ENCODE data around the gene MOB3B.

MOB3B gene

DNA sequence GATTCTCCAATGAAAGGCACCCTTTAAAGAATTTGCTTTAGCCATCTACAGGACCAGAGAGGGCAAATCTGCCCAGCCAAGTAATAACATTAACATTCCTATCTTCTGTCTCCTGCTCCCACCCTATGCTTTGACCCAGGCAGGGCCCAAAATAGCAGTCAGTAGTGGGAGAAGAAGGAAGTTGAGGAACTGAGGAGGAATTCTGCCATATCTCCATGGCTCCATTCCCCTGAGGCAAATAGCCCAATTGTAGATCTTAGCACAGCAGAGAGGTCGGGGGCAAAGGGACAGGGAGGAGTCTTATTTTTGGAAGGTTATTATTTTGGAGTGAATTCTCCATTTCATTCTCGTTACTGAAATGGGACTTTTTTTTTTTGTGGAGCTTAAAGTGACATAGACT, 116.7 kb downstream of the MOB3B start:
- Histone ChIP-seq H3K4me1 (ENCODE audit: insufficient read depth, low read length) (peaks cover 24% of the 10 kb centered on the region), H3K36me3 (ENCODE audit: insufficient read depth, low read length) (no peaks in the 10 kb centered on the region), H3K9ac (ENCODE audit: low read depth, low read length) (no peak overlapping the region), H3K9me3 (ENCODE audit: control insufficient read depth, insufficient read depth, low read length) (no peaks in the 10 kb centered on the region)

DNA sequence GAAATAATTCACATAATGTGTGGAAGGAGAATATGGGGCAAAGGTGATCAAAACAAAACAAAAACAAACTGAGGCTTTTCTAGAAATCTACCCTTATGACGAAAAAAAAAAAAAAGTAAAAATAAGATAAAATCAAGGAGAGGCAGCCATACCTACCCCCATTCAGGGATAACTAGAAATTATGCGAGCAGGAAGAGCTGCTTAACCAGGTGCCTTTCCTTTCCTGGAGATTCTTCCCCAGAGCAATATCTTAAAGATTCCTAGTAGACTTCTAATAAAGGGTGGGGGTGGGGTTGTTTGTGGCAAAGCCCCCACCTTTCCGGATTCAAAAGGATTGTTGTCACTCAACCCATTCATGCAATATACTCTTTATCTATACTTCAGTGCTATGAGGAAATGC, 117.5 kb downstream of the MOB3B start:
- peaks cover 24% of the 10 kb centered on the region for H3K4me1 ChIP-seq (ENCODE audit: insufficient read depth, low read length)
- no peak overlapping the region for H3K9ac ChIP-seq (ENCODE audit: low read depth, low read length)
- no peaks in the 10 kb centered on the region for H3K9me3 ChIP-seq (ENCODE audit: control insufficient read depth, insufficient read depth, low read length)
- H3K36me3 ChIP-seq (ENCODE audit: insufficient read depth, low read length): no peaks in the 10 kb centered on the region

DNA sequence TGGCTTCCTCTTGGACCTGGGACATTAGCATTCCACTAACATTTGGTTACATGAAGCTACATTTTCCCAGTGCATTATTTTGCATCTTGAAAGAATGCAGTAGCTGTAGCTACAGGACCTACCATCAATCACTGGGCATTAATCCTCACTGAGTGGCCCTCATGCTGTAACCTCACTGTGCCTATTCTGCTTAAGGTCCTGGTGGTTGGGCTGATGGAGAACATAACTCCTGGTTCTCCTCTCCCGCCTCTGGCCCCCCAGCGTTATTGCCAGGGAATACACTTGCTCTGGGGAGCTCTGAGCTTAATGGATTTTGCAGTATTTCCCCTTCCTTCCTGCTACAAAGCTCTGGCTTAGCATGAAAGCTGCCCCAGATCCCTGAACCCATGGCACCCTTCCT, 121.1 kb downstream of the MOB3B start:
- Histone ChIP-seq H3K9ac (ENCODE audit: low read depth, low read length) (no peak overlapping the region), H3K9me3 (ENCODE audit: control insufficient read depth, insufficient read depth, low read length) (no peaks in the 10 kb centered on the region), H3K4me1 (ENCODE audit: insufficient read depth, low read length) (peaks cover 24% of the 10 kb centered on the region), H3K36me3 (ENCODE audit: insufficient read depth, low read length) (no peaks in the 10 kb centered on the region)

DNA sequence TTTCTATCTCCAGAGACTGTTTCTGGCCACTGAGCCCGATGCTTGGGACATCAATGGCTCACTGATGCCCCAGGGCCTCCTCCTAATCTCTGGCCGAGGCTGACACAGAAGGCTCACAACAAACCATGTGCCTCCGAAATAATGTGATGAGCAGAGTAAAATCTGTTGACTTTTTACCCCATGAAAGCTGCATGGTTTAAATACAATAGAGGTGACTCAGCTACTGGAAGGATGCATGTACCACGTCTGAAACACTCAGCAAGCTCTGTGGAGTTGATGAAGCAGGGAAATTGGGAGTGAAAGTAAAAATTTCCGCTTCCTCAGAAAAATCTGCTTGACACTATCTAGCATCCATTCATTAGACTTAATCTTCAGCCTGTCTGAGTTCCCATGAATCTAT, 121.6 kb downstream of the MOB3B start:
- Histone ChIP-seq H3K4me1 (ENCODE audit: insufficient read depth, low read length) (peaks cover 22% of the 10 kb centered on the region), H3K36me3 (ENCODE audit: insufficient read depth, low read length) (no peaks in the 10 kb centered on the region), H3K9me3 (ENCODE audit: control insufficient read depth, insufficient read depth, low read length) (no peaks in the 10 kb centered on the region), H3K9ac (ENCODE audit: low read depth, low read length) (no peak overlapping the region)

DNA sequence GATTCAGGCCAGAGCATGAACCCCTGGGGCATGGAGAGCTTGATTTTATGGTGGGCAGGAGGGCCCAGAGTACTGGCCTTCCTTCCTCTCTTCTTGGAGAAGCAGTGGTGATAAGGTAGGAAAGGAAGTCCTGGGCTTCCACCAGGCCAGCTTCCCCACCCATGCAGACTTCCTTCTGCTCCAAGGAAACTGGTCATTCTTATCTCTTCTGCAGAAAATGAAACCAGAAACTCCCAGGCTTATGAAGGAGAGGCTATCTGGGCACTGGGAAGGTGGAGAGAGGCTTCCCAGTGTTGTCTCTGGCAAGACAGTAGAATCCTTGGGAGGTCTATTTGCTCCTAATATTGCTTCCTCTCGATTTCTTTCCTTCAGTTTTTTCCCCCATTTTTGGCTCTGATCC, 122.1 kb downstream of the MOB3B start:
- Histone ChIP-seq H3K9ac (ENCODE audit: low read depth, low read length) (no peak overlapping the region), H3K36me3 (ENCODE audit: insufficient read depth, low read length) (no peaks in the 10 kb centered on the region), H3K4me1 (ENCODE audit: insufficient read depth, low read length) (peaks cover 16% of the 10 kb centered on the region), H3K9me3 (ENCODE audit: control insufficient read depth, insufficient read depth, low read length) (no peaks in the 10 kb centered on the region)

DNA sequence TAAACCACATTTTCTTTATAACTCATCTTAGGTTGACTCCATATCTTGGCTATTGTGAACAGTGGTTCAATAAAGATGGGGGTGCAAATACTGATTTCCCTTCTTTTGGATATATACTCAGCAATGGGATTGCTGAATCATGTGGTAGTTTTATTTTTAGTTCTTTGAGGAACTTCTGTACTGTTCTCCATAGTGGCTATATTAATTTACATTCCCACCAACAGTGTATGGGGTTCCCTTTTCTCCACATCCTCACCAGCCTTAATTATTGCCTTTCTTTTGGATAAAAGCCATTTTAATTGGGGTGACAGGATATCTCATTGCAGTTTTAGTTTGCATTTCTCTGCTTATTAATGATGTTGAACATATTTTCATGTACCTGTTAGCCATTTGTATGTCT, 125.0 kb downstream of the MOB3B start:
- H3K36me3 ChIP-seq (ENCODE audit: insufficient read depth, low read length): no peaks in the 10 kb centered on the region
- H3K4me1 ChIP-seq (ENCODE audit: insufficient read depth, low read length): peaks cover 9% of the 10 kb centered on the region
- no peak overlapping the region for H3K9ac ChIP-seq (ENCODE audit: low read depth, low read length)
- H3K9me3 ChIP-seq (ENCODE audit: control insufficient read depth, insufficient read depth, low read length): no peaks in the 10 kb centered on the region

DNA sequence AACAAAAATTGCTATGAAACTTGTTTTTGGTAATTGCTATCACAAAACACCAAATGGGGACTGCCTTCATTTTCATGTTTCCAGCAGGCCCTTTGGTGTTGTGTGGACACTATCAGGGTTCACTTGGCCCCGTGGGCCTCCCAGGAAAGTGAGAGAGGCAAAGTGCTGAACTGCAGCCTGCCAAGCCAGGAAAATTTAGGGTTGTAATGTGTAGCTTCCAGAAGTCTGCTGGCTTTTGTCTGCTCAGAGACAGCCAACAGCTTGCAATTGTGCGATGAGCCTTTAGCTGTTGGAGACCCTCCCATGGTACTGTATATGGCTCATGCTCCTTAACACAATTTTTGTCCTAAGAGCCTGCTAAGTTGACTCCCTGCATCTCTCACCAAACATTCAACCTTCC, 127.0 kb downstream of the MOB3B start:
- H3K9me3 ChIP-seq (ENCODE audit: control insufficient read depth, insufficient read depth, low read length): no peaks in the 10 kb centered on the region
- H3K4me1 ChIP-seq (ENCODE audit: insufficient read depth, low read length): peaks cover 15% of the 10 kb centered on the region
- H3K36me3 ChIP-seq (ENCODE audit: insufficient read depth, low read length): no peaks in the 10 kb centered on the region
- no peak overlapping the region for H3K9ac ChIP-seq (ENCODE audit: low read depth, low read length)

DNA sequence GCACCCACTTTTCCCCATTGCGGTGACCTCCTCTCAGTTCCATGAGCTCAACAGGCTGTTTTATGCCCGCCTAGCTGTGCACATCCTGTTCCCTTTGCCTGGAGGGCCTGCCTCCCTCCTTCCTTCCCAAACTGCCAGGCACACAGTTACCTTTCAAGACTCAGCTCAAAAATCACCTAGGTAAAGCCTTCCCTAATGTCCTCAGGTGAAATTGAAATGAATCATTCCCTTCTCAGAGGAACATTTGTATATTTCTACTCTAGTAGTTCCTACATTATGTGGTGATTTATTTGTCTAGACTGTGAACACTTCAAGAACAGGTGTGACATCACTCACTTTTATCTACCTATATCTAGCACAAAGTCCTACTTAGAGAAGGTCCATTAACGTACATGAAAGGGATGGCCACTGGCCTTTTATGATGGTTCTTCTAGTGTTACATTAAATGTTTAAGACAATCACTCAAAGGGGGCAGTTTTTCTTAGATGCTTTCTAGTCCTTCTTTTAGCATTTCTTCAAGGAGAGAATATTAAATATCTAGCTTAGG, 129.2 kb downstream of the MOB3B start:
- H3K36me3 ChIP-seq (ENCODE audit: insufficient read depth, low read length): no peaks in the 10 kb centered on the region
- peaks cover 18% of the 10 kb centered on the region for H3K4me1 ChIP-seq (ENCODE audit: insufficient read depth, low read length)
- H3K9ac ChIP-seq (ENCODE audit: low read depth, low read length): no peak overlapping the region
- no peaks in the 10 kb centered on the region for H3K9me3 ChIP-seq (ENCODE audit: control insufficient read depth, insufficient read depth, low read length)

DNA sequence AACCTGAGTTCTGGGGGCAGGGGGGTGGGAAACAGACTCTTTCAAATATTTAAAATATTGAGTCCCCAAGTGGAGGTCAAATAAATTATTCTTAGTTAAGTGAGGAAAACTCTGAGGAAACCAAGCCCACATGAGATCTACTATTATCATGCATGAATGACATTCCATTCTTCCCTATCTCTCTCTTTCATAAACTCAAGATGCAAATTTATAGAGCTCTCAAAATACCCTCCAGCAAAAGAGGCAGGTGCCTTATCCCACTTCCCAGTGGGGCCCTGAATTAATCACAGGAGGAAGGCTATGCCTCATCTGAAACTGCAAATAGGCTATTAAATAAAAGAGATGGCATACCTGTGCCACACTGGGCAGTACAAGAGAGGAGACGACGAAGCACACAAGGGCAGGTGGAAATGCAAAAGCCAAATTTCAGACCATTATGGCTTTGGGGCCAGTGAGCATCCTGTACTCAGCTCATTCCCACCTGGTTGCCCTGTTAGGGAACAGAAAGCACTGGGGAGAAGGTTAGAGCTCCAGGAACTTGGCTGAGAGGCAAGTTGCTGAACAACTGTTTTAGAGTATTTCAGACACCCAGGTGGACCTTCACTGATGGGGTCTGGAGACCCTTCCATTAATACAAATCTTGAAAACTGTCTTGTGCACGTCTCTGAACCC, 130.5 kb downstream of the MOB3B start:
- no peaks in the 10 kb centered on the region for H3K36me3 ChIP-seq (ENCODE audit: insufficient read depth, low read length)
- no peaks in the 10 kb centered on the region for H3K9me3 ChIP-seq (ENCODE audit: control insufficient read depth, insufficient read depth, low read length)
- H3K4me1 ChIP-seq (ENCODE audit: insufficient read depth, low read length): peaks cover 28% of the 10 kb centered on the region
- H3K9ac ChIP-seq (ENCODE audit: low read depth, low read length): no peak overlapping the region

DNA sequence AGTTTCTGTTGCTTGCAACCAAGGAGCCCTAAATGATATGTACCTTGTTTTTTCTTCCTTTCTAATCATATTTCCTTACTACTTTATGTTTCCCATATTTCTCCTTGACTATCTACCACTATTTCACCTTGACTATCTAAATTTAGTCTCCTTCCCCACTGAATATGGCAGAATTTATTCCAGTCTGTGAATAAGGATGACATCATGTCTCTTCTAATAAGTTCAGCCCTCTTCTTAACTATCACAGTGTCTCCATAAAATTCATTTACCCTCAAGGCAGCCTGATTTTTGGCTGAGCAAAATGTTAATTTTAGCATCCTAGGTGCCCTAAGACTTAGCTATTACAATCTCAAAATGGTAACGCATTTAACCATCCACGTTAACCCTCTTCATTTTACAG, 133.1 kb downstream of the MOB3B start:
- peaks cover 39% of the 10 kb centered on the region for H3K4me1 ChIP-seq (ENCODE audit: insufficient read depth, low read length)
- no peaks in the 10 kb centered on the region for H3K9me3 ChIP-seq (ENCODE audit: control insufficient read depth, insufficient read depth, low read length)
- H3K9ac ChIP-seq (ENCODE audit: low read depth, low read length): no peak overlapping the region
- no peaks in the 10 kb centered on the region for H3K36me3 ChIP-seq (ENCODE audit: insufficient read depth, low read length)

DNA sequence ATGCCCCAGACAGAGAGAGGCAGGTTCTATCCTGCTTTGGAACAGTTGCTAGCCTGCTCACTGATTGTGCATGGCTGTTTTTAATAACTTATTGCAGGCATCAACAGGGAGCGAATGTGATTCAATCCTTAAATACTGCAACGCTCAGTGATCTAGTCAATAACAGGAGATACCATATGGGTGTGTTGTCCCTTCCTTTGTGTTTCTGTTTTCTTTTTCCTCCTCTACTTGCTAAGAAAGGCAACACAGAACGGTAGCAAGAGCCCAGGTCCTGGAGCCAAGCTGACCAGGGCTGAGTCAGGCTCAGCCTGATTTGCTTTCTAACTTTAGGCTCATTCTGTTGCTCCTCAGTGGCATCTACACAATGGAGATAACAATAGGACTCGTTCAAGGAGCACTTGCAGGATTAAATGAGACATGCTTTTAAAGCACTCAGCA, 134.1 kb downstream of the MOB3B start:
- H3K9me3 ChIP-seq (ENCODE audit: control insufficient read depth, insufficient read depth, low read length): no peaks in the 10 kb centered on the region
- no peak overlapping the region for H3K9ac ChIP-seq (ENCODE audit: low read depth, low read length)
- H3K4me1 ChIP-seq (ENCODE audit: insufficient read depth, low read length): peaks cover 39% of the 10 kb centered on the region
- H3K36me3 ChIP-seq (ENCODE audit: insufficient read depth, low read length): no peaks in the 10 kb centered on the region

DNA sequence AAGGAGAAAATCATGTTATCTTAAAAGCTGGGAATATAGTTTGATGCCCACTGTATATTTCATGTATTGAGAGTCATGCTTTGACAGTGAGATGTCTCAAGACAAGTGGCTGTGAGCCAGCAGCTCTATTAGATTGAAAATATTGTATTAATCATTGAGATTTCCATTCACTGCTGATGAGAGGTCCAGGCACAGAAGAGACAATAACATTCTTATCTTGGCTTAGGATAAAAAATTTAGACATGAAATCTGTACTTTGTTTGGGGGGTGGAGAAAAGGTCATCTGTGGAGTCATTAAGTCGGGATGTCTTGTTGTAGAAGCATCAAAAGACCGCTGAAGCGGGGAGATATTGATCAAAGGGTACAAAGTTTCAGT, 134.8 kb downstream of the MOB3B start:
- no peak overlapping the region for H3K9ac ChIP-seq (ENCODE audit: low read depth, low read length)
- H3K4me1 ChIP-seq (ENCODE audit: insufficient read depth, low read length): peaks cover 38% of the 10 kb centered on the region
- no peaks in the 10 kb centered on the region for H3K9me3 ChIP-seq (ENCODE audit: control insufficient read depth, insufficient read depth, low read length)
- no peaks in the 10 kb centered on the region for H3K36me3 ChIP-seq (ENCODE audit: insufficient read depth, low read length)

DNA sequence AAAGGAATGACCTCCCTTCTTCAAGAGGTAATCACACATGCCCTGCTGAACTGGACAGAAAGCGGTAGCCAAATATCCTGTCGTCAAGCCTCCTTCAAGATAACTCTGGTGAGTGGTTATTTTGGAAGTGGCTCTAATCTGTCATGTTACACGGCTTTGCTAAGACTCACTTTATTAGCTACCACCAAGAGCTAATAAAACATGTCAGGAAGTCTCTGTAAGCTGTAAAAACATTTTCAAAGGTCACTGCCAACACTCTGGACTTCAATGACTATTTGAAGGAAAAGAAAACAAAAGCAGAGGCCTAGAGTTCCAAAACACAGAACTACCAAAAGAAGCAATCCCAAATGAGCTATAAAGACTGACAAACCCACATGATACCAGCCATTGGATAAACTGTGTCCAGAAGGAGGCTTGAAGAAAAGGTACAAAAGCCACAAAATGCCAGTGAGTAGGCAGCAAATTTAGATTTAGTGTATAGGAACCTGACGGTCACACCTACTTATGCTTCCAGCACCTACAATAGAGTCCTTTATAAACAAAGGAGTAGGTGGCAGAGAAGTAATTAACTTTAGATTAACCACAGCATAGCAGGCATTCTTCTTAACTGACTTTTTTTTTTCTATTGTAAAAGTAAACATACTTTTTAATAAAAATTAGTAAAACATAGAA, 135.3 kb downstream of the MOB3B start:
- Histone ChIP-seq H3K36me3 (ENCODE audit: insufficient read depth, low read length) (no peaks in the 10 kb centered on the region), H3K9ac (ENCODE audit: low read depth, low read length) (no peak overlapping the region), H3K4me1 (ENCODE audit: insufficient read depth, low read length) (peaks cover 33% of the 10 kb centered on the region), H3K9me3 (ENCODE audit: control insufficient read depth, insufficient read depth, low read length) (no peaks in the 10 kb centered on the region)

DNA sequence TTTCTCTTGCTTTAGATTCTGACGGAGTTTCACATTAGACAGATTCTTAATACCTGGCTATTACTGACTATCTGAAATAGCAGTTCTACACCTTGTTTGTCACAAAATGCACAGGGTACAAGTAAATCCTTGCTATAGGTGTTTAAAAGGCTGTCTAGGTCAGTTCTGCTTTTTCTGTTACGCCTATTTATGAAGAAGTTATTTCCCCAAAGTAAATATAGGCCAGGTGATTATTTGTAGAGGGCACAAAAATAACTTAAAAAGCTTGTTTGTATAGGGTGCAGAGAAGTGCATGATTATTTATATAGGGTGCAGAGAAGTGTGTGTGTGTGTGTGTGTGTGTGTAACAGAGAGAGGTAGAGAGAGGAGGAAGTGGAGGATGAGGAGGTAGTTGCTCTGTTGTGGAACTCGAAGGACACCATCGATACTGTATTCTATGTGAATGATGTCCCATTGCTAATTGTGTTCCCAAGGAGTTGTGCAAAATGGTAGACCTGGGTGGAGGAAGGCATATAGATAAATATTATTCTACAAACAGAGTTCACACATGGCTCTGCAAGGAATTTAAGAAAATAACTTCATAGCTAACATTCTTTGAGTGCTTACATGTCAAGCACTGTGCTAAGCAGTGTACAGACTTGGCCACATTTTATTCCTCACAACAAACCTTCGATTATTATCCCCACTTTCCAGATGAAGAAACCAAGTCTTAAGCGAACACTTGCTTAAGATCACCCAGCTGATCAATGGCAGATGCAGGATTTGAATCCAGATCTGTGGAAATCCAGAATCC, 136.4 kb downstream of the MOB3B start:
- no peaks in the 10 kb centered on the region for H3K9me3 ChIP-seq (ENCODE audit: control insufficient read depth, insufficient read depth, low read length)
- no peak overlapping the region for H3K9ac ChIP-seq (ENCODE audit: low read depth, low read length)
- H3K36me3 ChIP-seq (ENCODE audit: insufficient read depth, low read length): no peaks in the 10 kb centered on the region
- H3K4me1 ChIP-seq (ENCODE audit: insufficient read depth, low read length): peaks cover 24% of the 10 kb centered on the region

DNA sequence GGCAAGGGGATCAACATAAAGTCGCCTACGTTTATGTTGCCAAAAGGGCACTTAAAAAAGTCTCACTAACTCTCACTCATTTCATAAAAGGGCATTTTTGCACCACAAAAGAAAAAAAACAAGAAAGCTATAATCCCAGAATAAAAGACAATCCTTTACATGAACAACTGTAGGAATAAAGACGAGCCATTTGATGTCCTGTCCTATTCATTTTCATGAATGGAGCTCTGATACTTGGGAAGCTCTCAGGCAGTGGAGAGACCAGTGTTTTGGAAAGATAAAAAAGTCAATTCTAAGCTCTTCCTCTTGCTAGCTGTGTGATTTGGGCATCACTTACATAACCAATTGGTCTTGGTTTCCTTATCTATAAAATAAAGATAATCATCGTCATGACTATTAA, 137.2 kb downstream of the MOB3B start:
- no peaks in the 10 kb centered on the region for H3K36me3 ChIP-seq (ENCODE audit: insufficient read depth, low read length)
- H3K4me1 ChIP-seq (ENCODE audit: insufficient read depth, low read length): peaks cover 24% of the 10 kb centered on the region
- H3K9ac ChIP-seq (ENCODE audit: low read depth, low read length): no peak overlapping the region
- H3K9me3 ChIP-seq (ENCODE audit: control insufficient read depth, insufficient read depth, low read length): no peaks in the 10 kb centered on the region
